H1 (cell line): Measurements from ENCODE around the gene VPS13D. TPM values are rescaled to one million over a fixed set of nuclear protein-coding genes. Genes with fewer than 3 reads are reported as not detected.

ENCODE experiments used
- CEBPB ChIP-seq: IDR thresholded peaks from 2 replicates; pipeline ENCODE4 v1.6.1; 2012; ENCODE audit warnings: low read depth, low read length
- HDAC6 ChIP-seq: IDR thresholded peaks from one replicate; pipeline ENCODE4 v1.7.1; 2012; ENCODE audit warnings: low read depth, mild to moderate bottlenecking, inconsistent platforms, low read length, moderate library complexity
- KDM4A ChIP-seq: IDR thresholded peaks from one replicate; pipeline ENCODE4 v1.7.1; 2012; ENCODE audit warnings: low read depth, mild to moderate bottlenecking, moderate library complexity, low read length, inconsistent platforms; ENCODE audit not compliant: severe bottlenecking
- POLR2A ChIP-seq, 2 experiments: IDR thresholded peaks; 1 replicate in 1 of 2; 2 replicates in 1 of 2; pipeline ENCODE4 v1.6.1; 2011; ENCODE audit warnings: low read depth in 2 of 2, low read length in 2 of 2, mild to moderate bottlenecking in 2 of 2; ENCODE audit errors: control extremely low read depth in 1 of 2
- POLR2AphosphoS5 ChIP-seq: IDR thresholded peaks from 2 replicates; pipeline ENCODE4 v1.6.1; 2011; ENCODE audit warnings: low read depth, low read length
- RFX5 ChIP-seq: IDR thresholded peaks from 2 replicates; pipeline ENCODE4 v1.6.1; 2011; ENCODE audit warnings: low read depth, low read length, improper control_type of control experiment, borderline replicate concordance
- RXRA ChIP-seq: IDR thresholded peaks from 2 replicates; pipeline ENCODE4 v1.6.1; 2011; ENCODE audit warnings: low read depth, mild to moderate bottlenecking, low read length, moderate library complexity; ENCODE audit not compliant: insufficient read depth
- SRF ChIP-seq: IDR thresholded peaks from 2 replicates; pipeline ENCODE4 v1.6.1; 2011; ENCODE audit warnings: mild to moderate bottlenecking, low read depth, low read length, moderate library complexity
- polyA plus RNA-seq, 7 experiments: library from polyadenylated mRNA; depleted of rRNA in 3 of 7; stranded (reverse) in 5 of 7; unstranded in 2 of 7; fragments of >200 nt in 5 of 7; fragments of 200-250 nt in 2 of 7; gene quantifications; 1 replicate in 5 of 7; 2 replicates in 1 of 7; 4 replicates in 1 of 7; pipeline versions ENCODE4 v1.2.1 to v1.2.3, GENCODE V29; 2011 to 2013; ENCODE audit warnings: missing spikeins in 2 of 7, mixed read lengths in 2 of 7
- total RNA-seq: library from RNA; stranded (reverse); fragmentation: NEBNext Ultra II Directional; extraction: Animal tissue kit (Norgen Biotek cat#: 25700); gene quantifications from 2 replicates; pipeline ENCODE4 v1.2.1, GENCODE V29; 2021
- TF ChIP-seq, protein P1 (sequence below): fragments of 300-600 bp; sonication (generic); IDR thresholded peaks from 2 replicates; pipeline ENCODE4 v1.7.1; 2012; ENCODE audit warnings: low read length, moderate library complexity, mild to moderate bottlenecking, inconsistent platforms; ENCODE audit not compliant: insufficient replicate concordance
- TF ChIP-seq, protein P2 (sequence below): IDR thresholded peaks from 2 replicates; pipeline ENCODE4 v1.6.1; 2012; ENCODE audit warnings: inconsistent platforms

VPS13D gene
- total and polyA plus RNA-seq, 2 of the 8 experiments (the other 6 are each of a cell fraction or from before 2014, with no cell fraction given): 10.9 to 31.2 TPM

GRCh38 chr1:12341667-12342066 is 111.8 kb downstream of the VPS13D start (continued):
- TF ChIP-seq, protein P1, sequence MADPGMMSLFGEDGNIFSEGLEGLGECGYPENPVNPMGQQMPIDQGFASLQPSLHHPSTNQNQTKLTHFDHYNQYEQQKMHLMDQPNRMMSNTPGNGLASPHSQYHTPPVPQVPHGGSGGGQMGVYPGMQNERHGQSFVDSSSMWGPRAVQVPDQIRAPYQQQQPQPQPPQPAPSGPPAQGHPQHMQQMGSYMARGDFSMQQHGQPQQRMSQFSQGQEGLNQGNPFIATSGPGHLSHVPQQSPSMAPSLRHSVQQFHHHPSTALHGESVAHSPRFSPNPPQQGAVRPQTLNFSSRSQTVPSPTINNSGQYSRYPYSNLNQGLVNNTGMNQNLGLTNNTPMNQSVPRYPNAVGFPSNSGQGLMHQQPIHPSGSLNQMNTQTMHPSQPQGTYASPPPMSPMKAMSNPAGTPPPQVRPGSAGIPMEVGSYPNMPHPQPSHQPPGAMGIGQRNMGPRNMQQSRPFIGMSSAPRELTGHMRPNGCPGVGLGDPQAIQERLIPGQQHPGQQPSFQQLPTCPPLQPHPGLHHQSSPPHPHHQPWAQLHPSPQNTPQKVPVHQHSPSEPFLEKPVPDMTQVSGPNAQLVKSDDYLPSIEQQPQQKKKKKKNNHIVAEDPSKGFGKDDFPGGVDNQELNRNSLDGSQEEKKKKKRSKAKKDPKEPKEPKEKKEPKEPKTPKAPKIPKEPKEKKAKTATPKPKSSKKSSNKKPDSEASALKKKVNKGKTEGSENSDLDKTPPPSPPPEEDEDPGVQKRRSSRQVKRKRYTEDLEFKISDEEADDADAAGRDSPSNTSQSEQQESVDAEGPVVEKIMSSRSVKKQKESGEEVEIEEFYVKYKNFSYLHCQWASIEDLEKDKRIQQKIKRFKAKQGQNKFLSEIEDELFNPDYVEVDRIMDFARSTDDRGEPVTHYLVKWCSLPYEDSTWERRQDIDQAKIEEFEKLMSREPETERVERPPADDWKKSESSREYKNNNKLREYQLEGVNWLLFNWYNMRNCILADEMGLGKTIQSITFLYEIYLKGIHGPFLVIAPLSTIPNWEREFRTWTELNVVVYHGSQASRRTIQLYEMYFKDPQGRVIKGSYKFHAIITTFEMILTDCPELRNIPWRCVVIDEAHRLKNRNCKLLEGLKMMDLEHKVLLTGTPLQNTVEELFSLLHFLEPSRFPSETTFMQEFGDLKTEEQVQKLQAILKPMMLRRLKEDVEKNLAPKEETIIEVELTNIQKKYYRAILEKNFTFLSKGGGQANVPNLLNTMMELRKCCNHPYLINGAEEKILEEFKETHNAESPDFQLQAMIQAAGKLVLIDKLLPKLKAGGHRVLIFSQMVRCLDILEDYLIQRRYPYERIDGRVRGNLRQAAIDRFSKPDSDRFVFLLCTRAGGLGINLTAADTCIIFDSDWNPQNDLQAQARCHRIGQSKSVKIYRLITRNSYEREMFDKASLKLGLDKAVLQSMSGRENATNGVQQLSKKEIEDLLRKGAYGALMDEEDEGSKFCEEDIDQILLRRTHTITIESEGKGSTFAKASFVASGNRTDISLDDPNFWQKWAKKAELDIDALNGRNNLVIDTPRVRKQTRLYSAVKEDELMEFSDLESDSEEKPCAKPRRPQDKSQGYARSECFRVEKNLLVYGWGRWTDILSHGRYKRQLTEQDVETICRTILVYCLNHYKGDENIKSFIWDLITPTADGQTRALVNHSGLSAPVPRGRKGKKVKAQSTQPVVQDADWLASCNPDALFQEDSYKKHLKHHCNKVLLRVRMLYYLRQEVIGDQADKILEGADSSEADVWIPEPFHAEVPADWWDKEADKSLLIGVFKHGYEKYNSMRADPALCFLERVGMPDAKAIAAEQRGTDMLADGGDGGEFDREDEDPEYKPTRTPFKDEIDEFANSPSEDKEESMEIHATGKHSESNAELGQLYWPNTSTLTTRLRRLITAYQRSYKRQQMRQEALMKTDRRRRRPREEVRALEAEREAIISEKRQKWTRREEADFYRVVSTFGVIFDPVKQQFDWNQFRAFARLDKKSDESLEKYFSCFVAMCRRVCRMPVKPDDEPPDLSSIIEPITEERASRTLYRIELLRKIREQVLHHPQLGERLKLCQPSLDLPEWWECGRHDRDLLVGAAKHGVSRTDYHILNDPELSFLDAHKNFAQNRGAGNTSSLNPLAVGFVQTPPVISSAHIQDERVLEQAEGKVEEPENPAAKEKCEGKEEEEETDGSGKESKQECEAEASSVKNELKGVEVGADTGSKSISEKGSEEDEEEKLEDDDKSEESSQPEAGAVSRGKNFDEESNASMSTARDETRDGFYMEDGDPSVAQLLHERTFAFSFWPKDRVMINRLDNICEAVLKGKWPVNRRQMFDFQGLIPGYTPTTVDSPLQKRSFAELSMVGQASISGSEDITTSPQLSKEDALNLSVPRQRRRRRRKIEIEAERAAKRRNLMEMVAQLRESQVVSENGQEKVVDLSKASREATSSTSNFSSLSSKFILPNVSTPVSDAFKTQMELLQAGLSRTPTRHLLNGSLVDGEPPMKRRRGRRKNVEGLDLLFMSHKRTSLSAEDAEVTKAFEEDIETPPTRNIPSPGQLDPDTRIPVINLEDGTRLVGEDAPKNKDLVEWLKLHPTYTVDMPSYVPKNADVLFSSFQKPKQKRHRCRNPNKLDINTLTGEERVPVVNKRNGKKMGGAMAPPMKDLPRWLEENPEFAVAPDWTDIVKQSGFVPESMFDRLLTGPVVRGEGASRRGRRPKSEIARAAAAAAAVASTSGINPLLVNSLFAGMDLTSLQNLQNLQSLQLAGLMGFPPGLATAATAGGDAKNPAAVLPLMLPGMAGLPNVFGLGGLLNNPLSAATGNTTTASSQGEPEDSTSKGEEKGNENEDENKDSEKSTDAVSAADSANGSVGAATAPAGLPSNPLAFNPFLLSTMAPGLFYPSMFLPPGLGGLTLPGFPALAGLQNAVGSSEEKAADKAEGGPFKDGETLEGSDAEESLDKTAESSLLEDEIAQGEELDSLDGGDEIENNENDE: no peak
- no peak for TF ChIP-seq POLR2AphosphoS5
- TF ChIP-seq, protein P2, sequence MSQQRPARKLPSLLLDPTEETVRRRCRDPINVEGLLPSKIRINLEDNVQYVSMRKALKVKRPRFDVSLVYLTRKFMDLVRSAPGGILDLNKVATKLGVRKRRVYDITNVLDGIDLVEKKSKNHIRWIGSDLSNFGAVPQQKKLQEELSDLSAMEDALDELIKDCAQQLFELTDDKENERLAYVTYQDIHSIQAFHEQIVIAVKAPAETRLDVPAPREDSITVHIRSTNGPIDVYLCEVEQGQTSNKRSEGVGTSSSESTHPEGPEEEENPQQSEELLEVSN: no peak
- TF ChIP-seq CEBPB: no peak
- TF ChIP-seq RXRA: no peak
- TF ChIP-seq SRF: no peak
- TF ChIP-seq RFX5: no peak
- TF ChIP-seq KDM4A: no peak
- no peak for TF ChIP-seq HDAC6
- no peak for TF ChIP-seq POLR2A (IDR thresholded peaks at IDR 0.05; ENCODE audit: control extremely low read depth in 1 of 2, low read depth in 2 of 2, low read length in 2 of 2)
- TF ChIP-seq, all 59 proteins: peak for 0
